HepG2 (cell line): Measurements from ENCODE around the gene TDRD9. TPM values are rescaled to one million over a fixed set of nuclear protein-coding genes. Genes with fewer than 3 reads are reported as not detected.

ENCODE experiments used
- ATAC-seq: fragments of 200-7000 bp; cut with Tn5 transposase; 3 replicates; pipeline ENCODE4 v1.9.1; 2020; ENCODE audit warnings: mild to moderate bottlenecking, moderate library complexity
- BruUV-seq: library from RNA; stranded (reverse); fragments of 400-500 nt; replicated peaks from 2 replicates; lab custom pipeline; 2021; lab: Mats Ljungman, UMichigan
- CTCF ChIA-PET: fragments of 300-600 bp; formaldehyde crosslinking; extraction: SDS; loops from one replicate; lab custom pipeline; 2021; ENCODE audit warnings: low total read pairs, inconsistent platforms, low intra/inter-chr PET ratio; lab: Yijun Ruan, JAX
- POLR2A ChIA-PET: fragments of 350-600 bp; sonication (Branson Sonifier 250); formaldehyde crosslinking; loops from one replicate; lab custom pipeline; 2020; ENCODE audit warnings: antibody characterized with exemption, inconsistent platforms; lab: Yijun Ruan, JAX
- DNase-seq: peaks from one replicate; pipeline ENCODE4 v3.0.0-alpha.2; 2015; ENCODE audit warnings: low spot score
- FAIRE-seq: peaks from 3 replicates; lab custom pipeline; 2011; peaks lifted over from hg19 to GRCh38; lab: Jason Lieb, UNC
- H2AFZ ChIP-seq: one replicate; pipeline ENCODE4 v1.6.1; 2011; ENCODE audit warnings: low read length, inconsistent platforms
- H3K27ac ChIP-seq: fragments of 300-600 bp; 3 replicates; pipeline ENCODE4 v1.8.0; 2011; ENCODE audit warnings: mixed run types, mild to moderate bottlenecking, mixed read lengths, low read length, inconsistent platforms; ENCODE audit not compliant: insufficient read depth; ENCODE audit errors: extremely low read length
- H3K27me3 ChIP-seq, 2 experiments: fragments of 200-600 bp in 1 of 2; 2 replicates in 1 of 2; 3 replicates in 1 of 2; pipeline versions ENCODE4 v1.6.0 to v1.8.0; 2011; ENCODE audit warnings: low read length in 2 of 2, mild to moderate bottlenecking in 2 of 2, moderate library complexity in 2 of 2, inconsistent platforms in 1 of 2; ENCODE audit not compliant: insufficient read depth in 2 of 2, control insufficient read depth in 1 of 2
- H3K36me3 ChIP-seq, 2 experiments: fragments of 200-600 bp in 1 of 2; replicated peaks in 1 of 2; 2 replicates in 1 of 2; 3 replicates in 1 of 2; pipeline versions ENCODE4 v1.5.1 to v1.8.0; 2011; ENCODE audit warnings: low read length in 2 of 2, inconsistent platforms in 1 of 2; ENCODE audit not compliant: insufficient read depth in 2 of 2, control insufficient read depth in 1 of 2
- H3K4me1 ChIP-seq: 2 replicates; pipeline ENCODE4 v1.5.1; 2012; ENCODE audit warnings: low read length, inconsistent platforms; ENCODE audit not compliant: insufficient read depth
- H3K4me2 ChIP-seq: 2 replicates; pipeline ENCODE4 v1.6.0; 2011; ENCODE audit warnings: low read depth, low read length, inconsistent platforms
- H3K4me3 ChIP-seq, 3 experiments: fragments of 200-600 bp in 1 of 3; sonication (generic), shearing (Covaris generic) in 1 of 3; replicated peaks in 1 of 3; 2 replicates each; pipeline ENCODE4 v1.5.1; 2011 to 2016; ENCODE audit warnings: low read length in 3 of 3, inconsistent platforms in 2 of 3, low read depth in 2 of 3, mild to moderate bottlenecking in 2 of 3, control low read depth in 1 of 3, mixed read lengths in 1 of 3; ENCODE audit not compliant: insufficient read depth in 1 of 3
- H3K79me2 ChIP-seq: one replicate; pipeline ENCODE4 v1.6.1; 2011; ENCODE audit warnings: low read length, inconsistent platforms; ENCODE audit not compliant: insufficient read depth
- H3K9ac ChIP-seq: 2 replicates; pipeline ENCODE4 v1.6.0; 2011; ENCODE audit warnings: mild to moderate bottlenecking, low read depth, low read length, inconsistent platforms; ENCODE audit not compliant: insufficient read depth
- H3K9me3 ChIP-seq: 2 replicates; pipeline ENCODE4 v1.5.1; 2012; ENCODE audit warnings: mild to moderate bottlenecking, low read length
- H4K20me1 ChIP-seq: 2 replicates; pipeline ENCODE4 v1.6.0; 2011; ENCODE audit warnings: inconsistent platforms, mild to moderate bottlenecking, low read length, moderate library complexity; ENCODE audit not compliant: insufficient read depth
- HCFC1 ChIP-seq: fragments of 150-350 bp; IDR thresholded peaks from 2 replicates; pipeline ENCODE4 v1.6.1; 2014; ENCODE audit warnings: low read depth, low read length
- ZFX ChIP-seq: sonication (generic); formaldehyde crosslinking; IDR thresholded peaks from 2 replicates; pipeline ENCODE4 v1.4.0; 2020; ENCODE audit warnings: mild to moderate bottlenecking, low read depth, missing genetic modification reagents, moderate library complexity
- ZNF556 ChIP-seq: sonication (generic); formaldehyde crosslinking; IDR thresholded peaks from 2 replicates; pipeline ENCODE4 v1.4.0; 2020; ENCODE audit warnings: mild to moderate bottlenecking, missing genetic modification reagents, borderline replicate concordance
- WGBS: methylation state at CpG from one replicate; pipeline ENCODE4 v1.1.6; 2017; ENCODE audit warnings: low lambda C conversion rate; 5-methylcytosine and 5-hydroxymethylcytosine counted together
- in situ Hi-C: cut with HindIII; loops from 2 replicates; pipeline ENCODE4 v1.10.0; 2017; ENCODE audit warnings: low pct_unique_long_range_greater_than_20kb; ENCODE audit not compliant: extremely low pct_ligation_motif_present
- intact Hi-C: fragments of 100-400 bp; cut with micrococcal nuclease; formaldehyde crosslinking; loops from one replicate; pipeline ENCODE4 v1.10.0; 2022; ENCODE audit not compliant: unreplicated experiment
- polyA plus RNA-seq, 8 experiments: library from polyadenylated mRNA; depleted of rRNA in 3 of 8; stranded (reverse) in 7 of 8; unstranded in 1 of 8; fragments of >200 nt; fragmentation: Illumina TruSeq in 4 of 8; extraction: Trizol in 4 of 8; gene quantifications; 2 replicates each; pipeline versions ENCODE4 v1.2.1 to v1.2.3, GENCODE V29; 2011 to 2016; ENCODE audit warnings: low read depth in 4 of 8, missing spikeins in 1 of 8, mixed read lengths in 1 of 8; ENCODE audit not compliant: insufficient read depth in 1 of 8
- small RNA-seq, 3 experiments: library from RNA; depleted of rRNA; stranded (forward); fragments of <200 nt; gene quantifications; one replicate each; pipeline ENCODE3, GENCODE V24; 2012; ENCODE audit warnings: low read depth in 2 of 3, low replicate concordance in 1 of 3; ENCODE audit not compliant: insufficient read length in 3 of 3, insufficient read depth in 2 of 3
- total RNA-seq, 5 experiments: library from RNA; depleted of rRNA; stranded (reverse); fragments of >200 nt; fragmentation: Illumina TruSeq; extraction: Trizol; gene quantifications; 2 replicates each; pipeline ENCODE4 v1.2.3, GENCODE V29; 2016; ENCODE audit warnings: low read depth in 1 of 5

The TDRD9 gene
- total and polyA plus RNA-seq, 2 of the 13 experiments (the other 11 are each of a cell fraction or from before 2014, with no cell fraction given): not detected

GRCh38 chr14:104101651-104102281 is 173.5 kb downstream of the TDRD9 start:
- H3K27ac ChIP-seq: no peak overlapping the region
- H3K9me3 ChIP-seq: no peaks in the 10 kb centered on the region
- FAIRE-seq: no peak
- no peak for ATAC-seq
- no peaks in the 10 kb centered on the region for H4K20me1 ChIP-seq
- CTCF ChIA-PET: no interaction called here
- no peak for TF ChIP-seq HCFC1
- TF ChIP-seq ZFX (CRISPR knock-in tag): no peak
- no peak for TF ChIP-seq ZNF556
- TF ChIP-seq, all 625 proteins: peak for 0
- DNase-seq: no peak
- intact Hi-C loops: no loop called here
- no peak overlapping the region for H2AFZ ChIP-seq
- no TSS peak for BruUV-seq
- WGBS: 35% methylated on average over 7 of the region's 16 CpGs
- no peaks in the 10 kb centered on the region for H3K4me1 ChIP-seq
- peaks cover 10 to 48% of the 10 kb centered on the region in 2 experiments for H3K27me3 ChIP-seq
- no peak overlapping the region for H3K9ac ChIP-seq
- no peaks in the 10 kb centered on the region for H3K79me2 ChIP-seq
- H3K4me2 ChIP-seq: no peak overlapping the region
- no peak overlapping the region for H3K4me3 ChIP-seq
- no peaks in the 10 kb centered on the region for H3K36me3 ChIP-seq
- POLR2A ChIA-PET: no interaction called here
- in situ Hi-C loops: no loop called here

Small RNA genes lying within 50 kb of the gene (small RNA-seq; reads per million reads assigned to genes)
- gene RN7SL634P: 0 to 3.9 (median 0) reads per million in 3 experiments

Other genes starting within 250 kb of the TDRD9 start
- gene XRCC3, start 213.0 kb upstream of the TDRD9 start, total RNA-seq (2016; rRNA removed; fragmentation: Illumina TruSeq; extraction: Trizol): 22.7 and 25.8 TPM in 2 replicates
- 5.4 and 5.8 TPM in 2 replicates for gene XRCC3, start 213.0 kb upstream of the TDRD9 start, polyA plus RNA-seq (2011; rRNA removed)
- gene ZFYVE21, start 212.6 kb upstream of the TDRD9 start, total RNA-seq (2016; rRNA removed; fragmentation: Illumina TruSeq; extraction: Trizol): 34.3 and 35.1 TPM in 2 replicates
- gene ZFYVE21, start 212.6 kb upstream of the TDRD9 start, polyA plus RNA-seq (2011; rRNA removed): 34.4 and 36.2 TPM in 2 replicates
- 5.3 and 9.4 TPM in 2 replicates for gene PPP1R13B, start 80.9 kb upstream of the TDRD9 start, total RNA-seq (2016; rRNA removed; fragmentation: Illumina TruSeq; extraction: Trizol)
- gene PPP1R13B, start 80.9 kb upstream of the TDRD9 start, polyA plus RNA-seq (2011; rRNA removed): 4.6 and 5.3 TPM in 2 replicates
- not detected in 2 replicates for gene RD3L, start 14.1 kb downstream of the TDRD9 start, total RNA-seq (2016; rRNA removed; fragmentation: Illumina TruSeq; extraction: Trizol)
- not detected in 2 replicates for gene RD3L, start 14.1 kb downstream of the TDRD9 start, polyA plus RNA-seq (2011; rRNA removed)
- not detected in 2 replicates for gene ASPG, start 157.2 kb downstream of the TDRD9 start, total RNA-seq (2016; rRNA removed; fragmentation: Illumina TruSeq; extraction: Trizol)
- gene ASPG, start 157.2 kb downstream of the TDRD9 start, polyA plus RNA-seq (2011; rRNA removed): not detected in 2 replicates
- gene KIF26A, start 210.1 kb downstream of the TDRD9 start, total RNA-seq (2016; rRNA removed; fragmentation: Illumina TruSeq; extraction: Trizol): not detected in 2 replicates
- gene KIF26A, start 210.1 kb downstream of the TDRD9 start, polyA plus RNA-seq (2011; rRNA removed): not detected in 2 replicates